ENCODE data around the gene SUPV3L1.

DNA sequence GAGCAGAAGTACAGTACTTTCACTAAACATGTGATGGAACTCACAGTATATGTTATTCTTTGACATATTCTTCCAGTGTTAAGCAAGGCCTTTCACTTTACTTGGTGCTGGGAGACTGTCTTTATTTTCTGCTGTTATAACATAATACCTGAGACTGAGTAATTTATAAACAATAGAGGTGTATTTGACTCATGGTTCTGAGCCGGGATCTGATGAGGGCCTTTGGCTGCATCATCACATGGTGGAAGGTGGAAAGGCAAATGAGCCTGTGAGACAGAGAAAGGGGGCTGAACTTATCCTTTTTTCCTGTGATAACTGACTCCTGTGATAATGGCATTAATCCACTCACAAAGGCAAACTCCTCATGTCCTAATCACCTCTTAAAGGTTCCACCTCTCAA is 1.4 kb downstream of the SUPV3L1 start:
- TF ChIP-seq RAD21 (IDR thresholded peaks at IDR 0.05; ENCODE audit: low read depth) (no peak), CREB1 (IDR thresholded peaks at IDR 0.05; ENCODE audit: low read depth) (no peak), FOXM1 (IDR thresholded peaks at IDR 0.05; ENCODE audit: borderline replicate concordance, low read depth) (no peak)

Data from Ishikawa (cell line).